ENCODE measurements around the gene TGFBR3. TPM values are rescaled to one million over a fixed set of nuclear protein-coding genes. Genes with fewer than 3 reads are reported as not detected.

TGFBR3 gene
- total RNA-seq, 1 experiment from 2014 or later = 2.4 TPM

- H4K20me1 ChIP-seq (ENCODE audit: control insufficient read depth, insufficient read depth, insufficient read length) = no peaks in the 10 kb centered on the region
- no peak overlapping the region for H2AFZ ChIP-seq (ENCODE audit: low read length)
- Mint-ChIP-seq H3K4me1 (peaks cover 36 to 40% of the 10 kb centered on the region in 2 experiments), H3K9me3 (no peaks in the 10 kb centered on the region), H3K4me3 (no peak overlapping the region), H3K36me3 (ENCODE audit: insufficient read depth in 1 of 3, low read depth in 3 of 3) (no peaks in the 10 kb centered on the region), H3K27ac (no peak overlapping the region), H3K27me3 (ENCODE audit: low read depth) (peaks cover 2% of the 10 kb centered on the region)
- H3K4me2 ChIP-seq (ENCODE audit: insufficient read depth, insufficient read length, low read length) = no peak overlapping the region
- no peak overlapping the region for H2AK5ac ChIP-seq (ENCODE audit: insufficient read length, low read length)
- DNase-seq = no peak
- H3K79me2 ChIP-seq (ENCODE audit: insufficient read depth, low read length) = no peaks in the 10 kb centered on the region
- no peak overlapping the region for H4K5ac ChIP-seq (ENCODE audit: insufficient read length, low read depth, low read length)
- no peak overlapping the region for H2BK12ac ChIP-seq (ENCODE audit: insufficient read length, low read depth, low read length)
- H3K79me1 ChIP-seq (ENCODE audit: insufficient read depth, low read depth, low read length, poor library complexity, severe bottlenecking) = no peaks in the 10 kb centered on the region
- H3K18ac ChIP-seq (ENCODE audit: insufficient read length, low read depth, low read length) = no peak overlapping the region
- H3K27ac ChIP-seq (ENCODE audit: insufficient read length, low read depth, low read length) = no peak overlapping the region
- H3K56ac ChIP-seq (ENCODE audit: insufficient read length, low read depth, low read length) = no peak overlapping the region
- no peak overlapping the region for H4K8ac ChIP-seq (replicated peaks; ENCODE audit: insufficient read length, low read depth, low read length)
- H3T11ph ChIP-seq (ENCODE audit: low read length) = no peak overlapping the region
- H3K9ac ChIP-seq (ENCODE audit: extremely low read depth, insufficient read length, low read length) = no peak overlapping the region
- no peak overlapping the region for H3K4ac ChIP-seq (ENCODE audit: low read depth, low read length)
- no peak overlapping the region for H2BK120ac ChIP-seq (ENCODE audit: low read depth, low read length, poor library complexity, severe bottlenecking)
- no peaks in the 10 kb centered on the region for H3K23me2 ChIP-seq (ENCODE audit: insufficient read length, low read depth, low read length, poor library complexity, severe bottlenecking)
- H3K4me1 ChIP-seq (ENCODE audit: insufficient read depth, low read length) = peaks cover 3% of the 10 kb centered on the region; the same call in 1 of the 2 replicates
- no peak overlapping the region for H2BK20ac ChIP-seq (ENCODE audit: low read depth, low read length, poor library complexity, severe bottlenecking)
- no peak for TF ChIP-seq CTCF (conservative IDR thresholded peaks at IDR 0.05)
- no peak overlapping the region for H3K23ac ChIP-seq (ENCODE audit: insufficient read length, low read depth, low read length)
- no CpG with 5 or more reads among the region's 2 CpGs for WGBS (ENCODE audit: extremely low coverage, insufficient read length, low lambda C conversion rate)
- no peaks in the 10 kb centered on the region for H3K27me3 ChIP-seq (ENCODE audit: insufficient read depth, low read length)
- no peak overlapping the region for H4K91ac ChIP-seq (ENCODE audit: insufficient read length, low read depth, low read length)
- no peak overlapping the region for H2BK5ac ChIP-seq (ENCODE audit: insufficient read length, low read length)
- H3K9me3 ChIP-seq (ENCODE audit: control insufficient read depth, low read depth, low read length) = no peaks in the 10 kb centered on the region
- H3K14ac ChIP-seq (ENCODE audit: insufficient read depth, low read length) = no peak overlapping the region
- no peak overlapping the region for H2BK15ac ChIP-seq (ENCODE audit: low read depth, low read length)
Observed at GRCh38 chr1:91779548-91780021, 106.4 kb downstream of the TGFBR3 start.
